HG02840 (cell line): ENCODE data around the gene ZNF497.
A peak's percentile ranks its signal among the peaks of the same experiment; 100 is the strongest.
"Not testable (repeated sequence)": the region's sequence is repeated elsewhere in the genome, so short reads cannot be mapped to it uniquely, and the experiment has no call there.

Source experiments
- ATAC-seq: cut with Tn5 transposase; IDR thresholded peaks from one replicate; pipeline ENCODE4 v1.9.1; 2021; ENCODE audit warnings: mild to moderate bottlenecking, moderate library complexity, moderate number of reproducible peaks; ENCODE audit not compliant: unreplicated experiment, low FRiP score

The ZNF497 gene

GRCh38 chr19:58350871-58351557, 11.5 kb downstream of the ZNF497 start:
- no peak for ATAC-seq

- no peak for ATAC-seq
Measured at GRCh38 chr19:58350001-58350861, 12.3 kb downstream of the ZNF497 start.

- ATAC-seq, result no peak
Measured at GRCh38 chr19:58349590-58349989, 13.0 kb downstream of the ZNF497 start.

GRCh38 chr19:58348080-58348479, 14.5 kb downstream of the ZNF497 start:
- ATAC-seq, result not testable (repeated sequence)

- peak; percentile 64 for ATAC-seq
Measured at GRCh38 chr19:58346961-58347929, 15.3 kb downstream of the ZNF497 start.

GRCh38 chr19:58345558-58345957, 17.0 kb downstream of the ZNF497 start:
- ATAC-seq, result no peak

GRCh38 chr19:58338825-58339558, 23.6 kb downstream of the ZNF497 start:
- ATAC-seq, result no peak

- ATAC-seq, result no peak
Measured at GRCh38 chr19:58338336-58338735, 24.2 kb downstream of the ZNF497 start.

GRCh38 chr19:58336820-58337219, 25.7 kb downstream of the ZNF497 start:
- no peak for ATAC-seq

GRCh38 chr19:58336216-58336615, 26.3 kb downstream of the ZNF497 start:
- ATAC-seq, result no peak

- ATAC-seq, result no peak
Measured at GRCh38 chr19:58335630-58336029, 26.9 kb downstream of the ZNF497 start.

GRCh38 chr19:58334691-58335249, 27.8 kb downstream of the ZNF497 start:
- ATAC-seq, result no peak

GRCh38 chr19:58332697-58333096, 29.9 kb downstream of the ZNF497 start:
- ATAC-seq, result no peak

GRCh38 chr19:58330458-58330857, 32.1 kb downstream of the ZNF497 start:
- no peak for ATAC-seq

GRCh38 chr19:58328999-58329398, 33.6 kb downstream of the ZNF497 start:
- ATAC-seq, result no peak

- peak; percentile 86 for ATAC-seq
Measured at GRCh38 chr19:58326914-58327726, 35.4 kb downstream of the ZNF497 start, which contains the start of gene ZSCAN22. ZSCAN22 (plus strand) TSS chr19:58326994; CDS start chr19:58334803, 7,809 bp downstream.

GRCh38 chr19:58326501-58326913, 36.0 kb downstream of the ZNF497 start:
- ATAC-seq, result no peak

- ATAC-seq, result no peak
Measured at GRCh38 chr19:58325311-58326022, 37.1 kb downstream of the ZNF497 start.
